ENCODE measurements around the gene LCA5L. TPM values are rescaled to one million over a fixed set of nuclear protein-coding genes. Genes with fewer than 3 reads are reported as not detected.

LCA5L gene
- total RNA-seq: 0.39 and 0.62 TPM in 2 replicates
- 0.07 TPM for total RNA-seq (2013)
- polyA plus RNA-seq: 0.17 TPM in 1 of 2 replicates, not detected in the other
- polyA minus RNA-seq: 0.43 TPM in 1 of 2 replicates, not detected in the other

DNA sequence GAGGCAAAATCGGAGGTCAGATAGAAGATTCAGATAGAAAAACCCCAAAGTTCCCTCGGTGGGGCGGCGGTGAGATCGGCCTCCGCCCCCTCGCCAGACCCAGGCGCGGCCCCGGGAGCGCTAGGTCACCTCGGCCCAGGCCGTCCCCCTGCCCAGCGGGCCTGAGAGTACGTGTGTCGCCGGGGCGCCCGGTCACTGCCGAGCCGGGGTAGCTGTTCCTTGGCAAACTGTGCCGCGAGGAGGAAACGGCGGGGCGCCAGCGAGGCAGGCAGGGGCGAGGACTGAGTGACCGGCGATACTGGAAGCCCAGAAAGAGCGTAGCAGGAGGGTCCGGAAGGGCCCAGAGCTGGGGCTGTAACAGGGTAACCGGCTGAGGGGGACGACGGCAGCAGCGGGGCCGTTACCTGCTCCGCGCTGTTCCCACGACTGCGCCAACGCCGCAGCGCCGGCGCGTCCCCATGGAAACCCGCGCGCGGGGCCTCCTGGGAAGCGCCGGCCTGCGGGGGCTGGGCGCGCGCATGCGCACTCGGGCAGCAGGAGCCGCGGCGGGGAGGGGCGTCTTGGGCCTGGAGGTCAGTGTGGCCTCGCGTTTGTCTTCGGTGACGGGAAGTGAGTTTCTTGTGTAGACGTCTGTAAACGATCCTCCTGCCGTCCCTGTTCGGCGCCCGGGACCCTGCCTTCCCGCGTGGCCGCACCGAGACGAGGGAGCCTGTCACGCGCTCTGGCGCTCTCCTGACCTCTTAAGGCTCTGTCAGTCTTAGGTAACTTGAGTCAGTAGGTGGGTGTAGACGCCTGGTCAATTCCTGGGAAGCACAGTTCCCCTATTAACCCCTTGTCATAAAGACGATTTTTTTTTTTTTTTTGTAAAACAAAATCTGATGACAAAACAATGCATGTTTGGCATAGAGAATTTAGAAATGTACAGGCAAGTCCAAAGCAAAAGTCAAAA, at the start of gene LCA5L:
Gene LCA5L, minus strand, starts transcription at position 458 of the 949 bp plus-strand sequence. CDS start 17,285 bp downstream, outside the sequence.
- WGBS (ENCODE audit: insufficient coverage): under 1% methylated on average over 77 of the region's 83 CpGs
- Histone ChIP-seq H3K27ac (ENCODE audit: low read length in 2 of 2) (peak within 1 kb of the TSS; percentile 76 to 88), H3K9ac (ENCODE audit: low read length) (peak within 1 kb of the TSS; percentile 83), H4K20me1 (ENCODE audit: control insufficient read depth, insufficient read depth, low read length, poor library complexity, severe bottlenecking) (no peaks in the 10 kb centered on the region), H3K36me3 (replicated peaks in 1 of 2; ENCODE audit: control extremely low read depth in 1 of 2, control insufficient read depth in 1 of 2, extremely low read depth in 1 of 2, insufficient read depth in 2 of 2, low read length in 1 of 2) (no peaks in the 10 kb centered on the region), H3K27me3 (replicated peaks in 1 of 4; ENCODE audit: control extremely low read depth in 1 of 4, control insufficient read depth in 3 of 4, insufficient read depth in 4 of 4, low read length in 3 of 4) (peaks cover 0 to 3% (median 0%) of the 10 kb centered on the region in 4 experiments), H3K4me3 (ENCODE audit: control extremely low read depth in 1 of 5, extremely low read depth in 1 of 5, insufficient read depth in 1 of 5, low read depth in 2 of 5, low read length in 4 of 5) (peak within 1 kb of the TSS; percentile 16 to 84 (median 81)), H3K79me2 (ENCODE audit: control insufficient read depth, insufficient read depth, low read length) (no peaks in the 10 kb centered on the region), H3K4me1 (ENCODE audit: control insufficient read depth in 2 of 2, insufficient read depth in 2 of 2, low read length in 2 of 2) (peaks cover 6 to 13% of the 10 kb centered on the region in 2 donors), H3K9me3 (ENCODE audit: control extremely low read depth in 1 of 3, control insufficient read depth in 2 of 3, insufficient read depth in 1 of 3, low read length in 2 of 3) (no peaks in the 10 kb centered on the region), H2AFZ (ENCODE audit: insufficient read depth, low read depth, low read length, poor library complexity, severe bottlenecking) (peak within 1 kb of the TSS; percentile 99), H3K4me2 (replicated peaks; ENCODE audit: low read depth, low read length, poor library complexity, severe bottlenecking) (peak within 1 kb of the TSS; percentile 95)
- Mint-ChIP-seq H3K27me3 (peaks cover 23% of the 10 kb centered on the region), H3K9me3 (ENCODE audit: insufficient read depth) (no peaks in the 10 kb centered on the region), H3K4me1 (peaks cover 12% of the 10 kb centered on the region), H3K27ac (peak within 1 kb of the TSS; percentile 99), H3K4me3 (peak within 1 kb of the TSS; percentile 97)
- CTCF ChIA-PET: no interaction called here
- peak; percentile 88 for ATAC-seq (ENCODE audit: low read depth)
- TF ChIP-seq CTCF (IDR thresholded peaks at IDR 0.05) (peak; percentile 26), EZH2 (IDR thresholded peaks at IDR 0.05; ENCODE audit: borderline replicate concordance, insufficient read depth, low read depth, low read length, poor library complexity, severe bottlenecking) (no peak)
- DNase-seq: peak; percentile 95
- intact Hi-C loops (cut with micrococcal nuclease): loop anchor here (1.0 to 2.0 kb wide), 4 partner anchors 59 to 262 kb away; partner anchors contain the start of genes HMGN1 and PSMG1
- POLR2A ChIA-PET: no interaction called here

All from B cell (primary cell).